GM08714 (cell line): Measurements from ENCODE around the gene TEX54.
"Not testable (repeated sequence)": the region's sequence is repeated elsewhere in the genome, so short reads cannot be mapped to it uniquely, and the experiment has no call there.

ENCODE experiments used
- H3K4me3 ChIP-seq: fragments of 200-500 bp; sonication (Bioruptor generic); 2 replicates; pipeline ENCODE4 v1.5.1; 2014; ENCODE audit warnings: mild to moderate bottlenecking, low read length, inconsistent platforms
- ZNF274 ChIP-seq: IDR thresholded peaks from 2 replicates; pipeline ENCODE4 v1.6.1; 2012; ENCODE audit warnings: mild to moderate bottlenecking, low read depth, low read length

TEX54 gene

GRCh38 chr11:62860835-62861563 is 28.4 kb upstream of the TEX54 start:
- H3K4me3 ChIP-seq, result no peak overlapping the region
- TF ChIP-seq ZNF274, result no peak

- H3K4me3 ChIP-seq, result not testable (repeated sequence)
These were observed 26.7 kb upstream of the TEX54 start for GRCh38 chr11:62859281-62859703.

- no peak overlapping the region; the same call in 1 of the 2 replicates for H3K4me3 ChIP-seq
- TF ChIP-seq ZNF274, result no peak
These were observed 25.6 kb upstream of the TEX54 start for GRCh38 chr11:62858201-62858600.

- TF ChIP-seq ZNF274, result no peak
- H3K4me3 ChIP-seq, result peak overlapping the region; percentile 79; the same call in 1 of the 2 replicates
These were observed 24.9 kb upstream of the TEX54 start for GRCh38 chr11:62857541-62857982.

GRCh38 chr11:62856333-62856895 is 23.8 kb upstream of the TEX54 start:
- no peak for TF ChIP-seq ZNF274
- peak overlapping the region; percentile 79 for H3K4me3 ChIP-seq

GRCh38 chr11:62855571-62856332 is 23.1 kb upstream of the TEX54 start:
- peak overlapping the region; percentile 99 for H3K4me3 ChIP-seq
- no peak for TF ChIP-seq ZNF274

- TF ChIP-seq ZNF274, result no peak
- H3K4me3 ChIP-seq, result peak overlapping the region; percentile 99
These were observed 22.4 kb upstream of the TEX54 start for GRCh38 chr11:62854825-62855570.

GRCh38 chr11:62854013-62854824 is 21.6 kb upstream of the TEX54 start:
- peak overlapping the region; percentile 99 for H3K4me3 ChIP-seq
- TF ChIP-seq ZNF274, result no peak

GRCh38 chr11:62853279-62853965 is 20.8 kb upstream of the TEX54 start:
- no peak for TF ChIP-seq ZNF274
- peak overlapping the region; percentile 99 for H3K4me3 ChIP-seq

GRCh38 chr11:62852523-62853188 is 20.0 kb upstream of the TEX54 start:
- H3K4me3 ChIP-seq, result peak overlapping the region; percentile 99
- no peak for TF ChIP-seq ZNF274

GRCh38 chr11:62851807-62852522 is 19.3 kb upstream of the TEX54 start:
- no peak overlapping the region for H3K4me3 ChIP-seq
- TF ChIP-seq ZNF274, result no peak
